Measurements from ENCODE around the gene ARHGAP19. TPM values are rescaled to one million over a fixed set of nuclear protein-coding genes. Genes with fewer than 3 reads are reported as not detected.

ARHGAP19 gene
- total and polyA plus RNA-seq, 2 of the 8 experiments (the other 6 are each of a cell fraction or from before 2014, with no cell fraction given), result 13.3 to 32.1 TPM

DNA sequence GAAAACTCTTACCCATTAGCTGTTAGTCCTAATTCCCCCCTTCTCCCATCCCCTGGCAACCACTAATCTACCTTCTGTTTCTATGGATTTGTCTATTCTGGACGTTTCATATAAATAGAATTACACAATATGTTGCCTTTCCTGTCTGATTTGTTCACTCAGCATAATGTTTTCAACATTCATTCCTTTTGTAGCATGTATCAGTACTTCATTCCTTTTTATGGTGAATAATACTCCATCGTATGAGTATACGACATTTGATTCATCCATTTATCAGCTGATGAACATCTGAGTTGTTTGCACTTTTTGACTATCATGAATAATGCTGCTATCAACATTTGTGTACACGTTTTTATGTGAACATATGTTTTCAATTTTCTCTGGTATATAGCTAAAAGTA, 22.2 kb upstream of the ARHGAP19 start (continued):
- TF ChIP-seq, protein P1, sequence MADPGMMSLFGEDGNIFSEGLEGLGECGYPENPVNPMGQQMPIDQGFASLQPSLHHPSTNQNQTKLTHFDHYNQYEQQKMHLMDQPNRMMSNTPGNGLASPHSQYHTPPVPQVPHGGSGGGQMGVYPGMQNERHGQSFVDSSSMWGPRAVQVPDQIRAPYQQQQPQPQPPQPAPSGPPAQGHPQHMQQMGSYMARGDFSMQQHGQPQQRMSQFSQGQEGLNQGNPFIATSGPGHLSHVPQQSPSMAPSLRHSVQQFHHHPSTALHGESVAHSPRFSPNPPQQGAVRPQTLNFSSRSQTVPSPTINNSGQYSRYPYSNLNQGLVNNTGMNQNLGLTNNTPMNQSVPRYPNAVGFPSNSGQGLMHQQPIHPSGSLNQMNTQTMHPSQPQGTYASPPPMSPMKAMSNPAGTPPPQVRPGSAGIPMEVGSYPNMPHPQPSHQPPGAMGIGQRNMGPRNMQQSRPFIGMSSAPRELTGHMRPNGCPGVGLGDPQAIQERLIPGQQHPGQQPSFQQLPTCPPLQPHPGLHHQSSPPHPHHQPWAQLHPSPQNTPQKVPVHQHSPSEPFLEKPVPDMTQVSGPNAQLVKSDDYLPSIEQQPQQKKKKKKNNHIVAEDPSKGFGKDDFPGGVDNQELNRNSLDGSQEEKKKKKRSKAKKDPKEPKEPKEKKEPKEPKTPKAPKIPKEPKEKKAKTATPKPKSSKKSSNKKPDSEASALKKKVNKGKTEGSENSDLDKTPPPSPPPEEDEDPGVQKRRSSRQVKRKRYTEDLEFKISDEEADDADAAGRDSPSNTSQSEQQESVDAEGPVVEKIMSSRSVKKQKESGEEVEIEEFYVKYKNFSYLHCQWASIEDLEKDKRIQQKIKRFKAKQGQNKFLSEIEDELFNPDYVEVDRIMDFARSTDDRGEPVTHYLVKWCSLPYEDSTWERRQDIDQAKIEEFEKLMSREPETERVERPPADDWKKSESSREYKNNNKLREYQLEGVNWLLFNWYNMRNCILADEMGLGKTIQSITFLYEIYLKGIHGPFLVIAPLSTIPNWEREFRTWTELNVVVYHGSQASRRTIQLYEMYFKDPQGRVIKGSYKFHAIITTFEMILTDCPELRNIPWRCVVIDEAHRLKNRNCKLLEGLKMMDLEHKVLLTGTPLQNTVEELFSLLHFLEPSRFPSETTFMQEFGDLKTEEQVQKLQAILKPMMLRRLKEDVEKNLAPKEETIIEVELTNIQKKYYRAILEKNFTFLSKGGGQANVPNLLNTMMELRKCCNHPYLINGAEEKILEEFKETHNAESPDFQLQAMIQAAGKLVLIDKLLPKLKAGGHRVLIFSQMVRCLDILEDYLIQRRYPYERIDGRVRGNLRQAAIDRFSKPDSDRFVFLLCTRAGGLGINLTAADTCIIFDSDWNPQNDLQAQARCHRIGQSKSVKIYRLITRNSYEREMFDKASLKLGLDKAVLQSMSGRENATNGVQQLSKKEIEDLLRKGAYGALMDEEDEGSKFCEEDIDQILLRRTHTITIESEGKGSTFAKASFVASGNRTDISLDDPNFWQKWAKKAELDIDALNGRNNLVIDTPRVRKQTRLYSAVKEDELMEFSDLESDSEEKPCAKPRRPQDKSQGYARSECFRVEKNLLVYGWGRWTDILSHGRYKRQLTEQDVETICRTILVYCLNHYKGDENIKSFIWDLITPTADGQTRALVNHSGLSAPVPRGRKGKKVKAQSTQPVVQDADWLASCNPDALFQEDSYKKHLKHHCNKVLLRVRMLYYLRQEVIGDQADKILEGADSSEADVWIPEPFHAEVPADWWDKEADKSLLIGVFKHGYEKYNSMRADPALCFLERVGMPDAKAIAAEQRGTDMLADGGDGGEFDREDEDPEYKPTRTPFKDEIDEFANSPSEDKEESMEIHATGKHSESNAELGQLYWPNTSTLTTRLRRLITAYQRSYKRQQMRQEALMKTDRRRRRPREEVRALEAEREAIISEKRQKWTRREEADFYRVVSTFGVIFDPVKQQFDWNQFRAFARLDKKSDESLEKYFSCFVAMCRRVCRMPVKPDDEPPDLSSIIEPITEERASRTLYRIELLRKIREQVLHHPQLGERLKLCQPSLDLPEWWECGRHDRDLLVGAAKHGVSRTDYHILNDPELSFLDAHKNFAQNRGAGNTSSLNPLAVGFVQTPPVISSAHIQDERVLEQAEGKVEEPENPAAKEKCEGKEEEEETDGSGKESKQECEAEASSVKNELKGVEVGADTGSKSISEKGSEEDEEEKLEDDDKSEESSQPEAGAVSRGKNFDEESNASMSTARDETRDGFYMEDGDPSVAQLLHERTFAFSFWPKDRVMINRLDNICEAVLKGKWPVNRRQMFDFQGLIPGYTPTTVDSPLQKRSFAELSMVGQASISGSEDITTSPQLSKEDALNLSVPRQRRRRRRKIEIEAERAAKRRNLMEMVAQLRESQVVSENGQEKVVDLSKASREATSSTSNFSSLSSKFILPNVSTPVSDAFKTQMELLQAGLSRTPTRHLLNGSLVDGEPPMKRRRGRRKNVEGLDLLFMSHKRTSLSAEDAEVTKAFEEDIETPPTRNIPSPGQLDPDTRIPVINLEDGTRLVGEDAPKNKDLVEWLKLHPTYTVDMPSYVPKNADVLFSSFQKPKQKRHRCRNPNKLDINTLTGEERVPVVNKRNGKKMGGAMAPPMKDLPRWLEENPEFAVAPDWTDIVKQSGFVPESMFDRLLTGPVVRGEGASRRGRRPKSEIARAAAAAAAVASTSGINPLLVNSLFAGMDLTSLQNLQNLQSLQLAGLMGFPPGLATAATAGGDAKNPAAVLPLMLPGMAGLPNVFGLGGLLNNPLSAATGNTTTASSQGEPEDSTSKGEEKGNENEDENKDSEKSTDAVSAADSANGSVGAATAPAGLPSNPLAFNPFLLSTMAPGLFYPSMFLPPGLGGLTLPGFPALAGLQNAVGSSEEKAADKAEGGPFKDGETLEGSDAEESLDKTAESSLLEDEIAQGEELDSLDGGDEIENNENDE (IDR thresholded peaks at IDR 0.05; ENCODE audit: insufficient replicate concordance, low read length), result no peak
- TF ChIP-seq GABPA (IDR thresholded peaks at IDR 0.05; ENCODE audit: borderline replicate concordance, insufficient read depth, low read length), result no peak
- no peak for TF ChIP-seq HDAC2 (IDR thresholded peaks at IDR 0.05; ENCODE audit: borderline replicate concordance in 1 of 2, low read depth in 2 of 2, low read length in 2 of 2)
- no peak for TF ChIP-seq RAD21 (IDR thresholded peaks at IDR 0.05 in 1 of 2, conservative IDR thresholded peaks at IDR 0.05 in 1 of 2; ENCODE audit: low read depth in 2 of 2, low read length in 2 of 2)
- TF ChIP-seq SIRT6 (IDR thresholded peaks at IDR 0.05; ENCODE audit: low read length), result no peak
- TF ChIP-seq CBX5 (IDR thresholded peaks at IDR 0.05; ENCODE audit: low read depth, low read length), result no peak
- TF ChIP-seq KDM4A (IDR thresholded peaks at IDR 0.05; ENCODE audit: low read depth, low read length, severe bottlenecking), result no peak
- no peak for TF ChIP-seq MAFK (IDR thresholded peaks at IDR 0.05; ENCODE audit: low read depth, low read length)
- TF ChIP-seq ZNF274 (IDR thresholded peaks at IDR 0.05; ENCODE audit: borderline replicate concordance, extremely low read depth, low read length), result no peak
- TF ChIP-seq ASH2L (IDR thresholded peaks at IDR 0.05; ENCODE audit: low read length), result no peak
- TF ChIP-seq SP4 (IDR thresholded peaks at IDR 0.05; ENCODE audit: low read length), result no peak
- no peak for TF ChIP-seq TAF7 (optimal IDR thresholded peaks at IDR 0.05; ENCODE audit: borderline replicate concordance, low read depth, low read length)
